COR-L47 (cell line): ENCODE results near the gene CMTM7.
"Not testable (repeated sequence)": the region's sequence is repeated elsewhere in the genome, so short reads cannot be mapped to it uniquely, and the experiment has no call there.

Experiments
- DNase-seq: peaks from one replicate; lab custom pipeline; 2025; lab: John Stamatoyannopoulos, UW

Gene CMTM7

GRCh38 chr3:32438596-32439344 is 47.1 kb downstream of the CMTM7 start:
- no peak for DNase-seq

GRCh38 chr3:32439421-32439820 is 47.8 kb downstream of the CMTM7 start:
- not testable (repeated sequence) for DNase-seq

GRCh38 chr3:32440611-32441350 is 49.1 kb downstream of the CMTM7 start:
- no peak for DNase-seq

- no peak for DNase-seq
These were observed 51.1 kb downstream of the CMTM7 start for GRCh38 chr3:32442766-32443165.

- no peak for DNase-seq
These were observed 51.8 kb downstream of the CMTM7 start for GRCh38 chr3:32443478-32443877.

GRCh38 chr3:32447865-32448400 is 56.3 kb downstream of the CMTM7 start:
- no peak for DNase-seq

- DNase-seq: no peak
These were observed 57.2 kb downstream of the CMTM7 start for GRCh38 chr3:32448686-32449474.

- no peak for DNase-seq
These were observed 58.0 kb downstream of the CMTM7 start for GRCh38 chr3:32449691-32450090.

- DNase-seq: no peak
These were observed 58.8 kb downstream of the CMTM7 start for GRCh38 chr3:32450426-32450825.

- DNase-seq: peak; percentile 34
These were observed 59.5 kb downstream of the CMTM7 start for GRCh38 chr3:32450992-32451659.

GRCh38 chr3:32452009-32452408 is 60.4 kb downstream of the CMTM7 start:
- no peak for DNase-seq

- DNase-seq: no peak
These were observed 61.7 kb downstream of the CMTM7 start for GRCh38 chr3:32453346-32453745.

- DNase-seq: no peak
These were observed 62.5 kb downstream of the CMTM7 start for GRCh38 chr3:32454111-32454510.

- no peak for DNase-seq
These were observed 63.3 kb downstream of the CMTM7 start for GRCh38 chr3:32454731-32455608.

GRCh38 chr3:32455609-32456428 is 64.2 kb downstream of the CMTM7 start:
- DNase-seq: no peak

GRCh38 chr3:32456429-32457130 is 64.9 kb downstream of the CMTM7 start:
- no peak for DNase-seq

GRCh38 chr3:32457971-32458471 is 66.4 kb downstream of the CMTM7 start:
- DNase-seq: no peak

GRCh38 chr3:32459450-32459849 is 67.8 kb downstream of the CMTM7 start:
- DNase-seq: no peak
